ENCODE results near the gene KCNJ18.
"Not testable (repeated sequence)": the region's sequence is repeated elsewhere in the genome, so short reads cannot be mapped to it uniquely, and the experiment has no call there.

DNA sequence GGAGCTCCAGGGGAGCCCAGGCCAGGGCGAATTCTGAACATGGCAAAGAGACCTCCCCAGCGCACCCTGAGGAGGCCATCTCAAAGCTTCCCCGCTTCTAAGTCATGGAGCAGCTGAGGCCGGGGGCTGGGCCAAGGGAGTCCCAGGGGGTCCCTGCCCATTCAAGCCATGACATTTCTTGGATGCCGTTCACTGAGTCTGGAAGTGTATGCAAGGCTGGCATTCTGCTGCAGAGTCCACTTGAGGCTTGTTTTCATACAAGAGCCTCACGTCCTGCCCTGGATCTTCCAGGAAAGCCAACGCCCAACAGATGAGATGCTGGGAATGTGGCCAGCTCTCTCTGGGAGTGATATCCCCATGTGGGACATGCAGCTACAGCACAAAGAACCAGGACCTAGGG lies 48.5 kb downstream of the KCNJ18 start:
- TF ChIP-seq, protein P1, sequence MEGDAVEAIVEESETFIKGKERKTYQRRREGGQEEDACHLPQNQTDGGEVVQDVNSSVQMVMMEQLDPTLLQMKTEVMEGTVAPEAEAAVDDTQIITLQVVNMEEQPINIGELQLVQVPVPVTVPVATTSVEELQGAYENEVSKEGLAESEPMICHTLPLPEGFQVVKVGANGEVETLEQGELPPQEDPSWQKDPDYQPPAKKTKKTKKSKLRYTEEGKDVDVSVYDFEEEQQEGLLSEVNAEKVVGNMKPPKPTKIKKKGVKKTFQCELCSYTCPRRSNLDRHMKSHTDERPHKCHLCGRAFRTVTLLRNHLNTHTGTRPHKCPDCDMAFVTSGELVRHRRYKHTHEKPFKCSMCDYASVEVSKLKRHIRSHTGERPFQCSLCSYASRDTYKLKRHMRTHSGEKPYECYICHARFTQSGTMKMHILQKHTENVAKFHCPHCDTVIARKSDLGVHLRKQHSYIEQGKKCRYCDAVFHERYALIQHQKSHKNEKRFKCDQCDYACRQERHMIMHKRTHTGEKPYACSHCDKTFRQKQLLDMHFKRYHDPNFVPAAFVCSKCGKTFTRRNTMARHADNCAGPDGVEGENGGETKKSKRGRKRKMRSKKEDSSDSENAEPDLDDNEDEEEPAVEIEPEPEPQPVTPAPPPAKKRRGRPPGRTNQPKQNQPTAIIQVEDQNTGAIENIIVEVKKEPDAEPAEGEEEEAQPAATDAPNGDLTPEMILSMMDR (IDR thresholded peaks at IDR 0.05): not testable (repeated sequence)
- TF ChIP-seq POLR2AphosphoS5 (IDR thresholded peaks at IDR 0.05; ENCODE audit: low read depth, low read length); SIN3A (IDR thresholded peaks at IDR 0.05; ENCODE audit: borderline replicate concordance, insufficient read depth, low read depth, low read length): not testable (repeated sequence)
- TF ChIP-seq, protein P2, sequence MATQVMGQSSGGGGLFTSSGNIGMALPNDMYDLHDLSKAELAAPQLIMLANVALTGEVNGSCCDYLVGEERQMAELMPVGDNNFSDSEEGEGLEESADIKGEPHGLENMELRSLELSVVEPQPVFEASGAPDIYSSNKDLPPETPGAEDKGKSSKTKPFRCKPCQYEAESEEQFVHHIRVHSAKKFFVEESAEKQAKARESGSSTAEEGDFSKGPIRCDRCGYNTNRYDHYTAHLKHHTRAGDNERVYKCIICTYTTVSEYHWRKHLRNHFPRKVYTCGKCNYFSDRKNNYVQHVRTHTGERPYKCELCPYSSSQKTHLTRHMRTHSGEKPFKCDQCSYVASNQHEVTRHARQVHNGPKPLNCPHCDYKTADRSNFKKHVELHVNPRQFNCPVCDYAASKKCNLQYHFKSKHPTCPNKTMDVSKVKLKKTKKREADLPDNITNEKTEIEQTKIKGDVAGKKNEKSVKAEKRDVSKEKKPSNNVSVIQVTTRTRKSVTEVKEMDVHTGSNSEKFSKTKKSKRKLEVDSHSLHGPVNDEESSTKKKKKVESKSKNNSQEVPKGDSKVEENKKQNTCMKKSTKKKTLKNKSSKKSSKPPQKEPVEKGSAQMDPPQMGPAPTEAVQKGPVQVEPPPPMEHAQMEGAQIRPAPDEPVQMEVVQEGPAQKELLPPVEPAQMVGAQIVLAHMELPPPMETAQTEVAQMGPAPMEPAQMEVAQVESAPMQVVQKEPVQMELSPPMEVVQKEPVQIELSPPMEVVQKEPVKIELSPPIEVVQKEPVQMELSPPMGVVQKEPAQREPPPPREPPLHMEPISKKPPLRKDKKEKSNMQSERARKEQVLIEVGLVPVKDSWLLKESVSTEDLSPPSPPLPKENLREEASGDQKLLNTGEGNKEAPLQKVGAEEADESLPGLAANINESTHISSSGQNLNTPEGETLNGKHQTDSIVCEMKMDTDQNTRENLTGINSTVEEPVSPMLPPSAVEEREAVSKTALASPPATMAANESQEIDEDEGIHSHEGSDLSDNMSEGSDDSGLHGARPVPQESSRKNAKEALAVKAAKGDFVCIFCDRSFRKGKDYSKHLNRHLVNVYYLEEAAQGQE (IDR thresholded peaks at IDR 0.05; ENCODE audit: insufficient read depth in 1 of 2, low read depth in 2 of 2, low read length in 1 of 2): not testable (repeated sequence)
